Measurements from ENCODE around the gene CRACR2A. TPM values are rescaled to one million over a fixed set of nuclear protein-coding genes. Genes with fewer than 3 reads are reported as not detected.

CRACR2A gene
- polyA plus RNA-seq, 1 donor from 2014 or later = 2.1 TPM

- Histone ChIP-seq H3K27me3 (ENCODE audit: insufficient read depth, low read depth, low read length) (no peaks in the 10 kb centered on the region), H3K79me2 (replicated peaks; ENCODE audit: insufficient read depth, low read length) (no peaks in the 10 kb centered on the region), H3K9me2 (ENCODE audit: insufficient read depth, low read length) (no peaks in the 10 kb centered on the region), H2AFZ (ENCODE audit: low read depth, low read length) (no peak overlapping the region), H3K9me3 (ENCODE audit: low read length) (no peaks in the 10 kb centered on the region), H3K36me3 (ENCODE audit: insufficient read depth, low read length) (no peaks in the 10 kb centered on the region), H3F3A (ENCODE audit: insufficient read depth, low read length, poor library complexity, severe bottlenecking) (no peaks in the 10 kb centered on the region), H3K4me2 (ENCODE audit: low read length) (no peak overlapping the region), H3K9ac (ENCODE audit: low read length) (no peak overlapping the region), H3K4me3 (ENCODE audit: low read length) (no peak overlapping the region), H3K27ac (ENCODE audit: low read length) (no peak overlapping the region), H4K20me1 (ENCODE audit: insufficient read depth) (no peaks in the 10 kb centered on the region)
- TF ChIP-seq MXI1 (conservative IDR thresholded peaks at IDR 0.05; ENCODE audit: poor library complexity, severe bottlenecking) (no peak), EZH2 (IDR thresholded peaks at IDR 0.05; ENCODE audit: borderline replicate concordance, insufficient read depth, low read length, poor library complexity, severe bottlenecking) (no peak), CTCF (IDR thresholded peaks at IDR 0.05; ENCODE audit: poor library complexity, severe bottlenecking) (no peak), POLR2AphosphoS5 (IDR thresholded peaks at IDR 0.05) (no peak), SMC3 (conservative IDR thresholded peaks at IDR 0.05; ENCODE audit: poor library complexity) (no peak), TAF1 (IDR thresholded peaks at IDR 0.05; ENCODE audit: low read depth) (no peak), REST (IDR thresholded peaks at IDR 0.05; ENCODE audit: borderline replicate concordance) (no peak), EP300 (conservative IDR thresholded peaks at IDR 0.05; ENCODE audit: poor library complexity, severe bottlenecking) (no peak), RAD21 (conservative IDR thresholded peaks at IDR 0.05) (no peak)
These were observed 52.0 kb downstream of the CRACR2A start for GRCh38 chr12:3700861-3701260.

- Histone ChIP-seq H3K4me2 (ENCODE audit: low read length) (no peak overlapping the region), H4K20me1 (ENCODE audit: insufficient read depth) (no peaks in the 10 kb centered on the region), H3K79me2 (replicated peaks; ENCODE audit: insufficient read depth, low read length) (no peaks in the 10 kb centered on the region), H3K9ac (ENCODE audit: low read length) (no peak overlapping the region), H3F3A (ENCODE audit: insufficient read depth, low read length, poor library complexity, severe bottlenecking) (no peaks in the 10 kb centered on the region), H3K9me3 (ENCODE audit: low read length) (no peaks in the 10 kb centered on the region), H2AFZ (ENCODE audit: low read depth, low read length) (no peak overlapping the region), H3K27me3 (ENCODE audit: insufficient read depth, low read depth, low read length) (no peaks in the 10 kb centered on the region), H3K36me3 (ENCODE audit: insufficient read depth, low read length) (no peaks in the 10 kb centered on the region), H3K4me3 (ENCODE audit: low read length) (no peak overlapping the region), H3K9me2 (ENCODE audit: insufficient read depth, low read length) (no peaks in the 10 kb centered on the region), H3K27ac (ENCODE audit: low read length) (no peak overlapping the region)
- TF ChIP-seq SMC3 (conservative IDR thresholded peaks at IDR 0.05; ENCODE audit: poor library complexity) (no peak), EP300 (conservative IDR thresholded peaks at IDR 0.05; ENCODE audit: poor library complexity, severe bottlenecking) (no peak), POLR2AphosphoS5 (IDR thresholded peaks at IDR 0.05) (no peak), MXI1 (conservative IDR thresholded peaks at IDR 0.05; ENCODE audit: poor library complexity, severe bottlenecking) (no peak), CTCF (IDR thresholded peaks at IDR 0.05; ENCODE audit: poor library complexity, severe bottlenecking) (no peak)
These were observed 54.5 kb downstream of the CRACR2A start for GRCh38 chr12:3698218-3698974.

Measured in neural cell (in vitro differentiated cells).